Activated gamma-delta T cell (primary cell): ENCODE measurements around the gene SMYD3.

Experiments
- DNase-seq: peaks from one replicate; lab custom pipeline; 2025; lab: John Stamatoyannopoulos, UW

SMYD3 gene

DNA sequence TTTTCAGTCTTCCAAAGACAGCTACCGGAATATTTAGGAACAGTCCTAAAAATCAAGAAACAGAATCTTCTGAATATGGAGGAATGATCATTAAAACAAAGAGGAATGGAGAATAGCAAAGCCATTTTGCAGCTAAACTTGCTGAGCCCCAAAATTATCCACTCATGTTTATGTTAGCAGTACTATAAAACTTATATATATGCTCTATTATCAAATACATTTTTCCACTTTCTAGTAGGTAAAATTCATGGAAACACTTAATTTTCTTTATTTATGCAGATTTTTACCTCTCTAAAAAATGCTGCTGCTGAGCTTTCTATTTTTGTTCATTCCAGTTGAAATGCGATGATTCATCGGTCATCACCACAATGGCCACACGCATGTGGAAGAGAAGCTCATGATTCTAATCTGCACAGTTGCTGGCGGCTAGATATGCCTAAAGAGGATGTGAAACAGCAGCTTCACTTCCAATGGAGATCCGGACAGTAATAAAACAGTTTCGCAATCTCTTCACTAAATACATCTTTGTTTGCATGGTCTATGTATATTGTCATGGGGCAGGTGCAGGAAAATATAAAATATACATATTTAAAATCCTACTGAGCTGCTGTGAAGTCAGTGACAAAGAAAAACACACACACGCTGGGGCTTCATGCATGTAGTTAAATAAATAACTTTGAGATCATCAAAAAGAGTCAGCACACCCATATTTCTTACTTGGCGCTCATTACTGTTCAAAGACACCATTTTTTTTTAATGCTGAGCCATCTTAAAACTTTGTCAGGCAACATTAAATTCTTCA, 292.2 kb downstream of the SMYD3 start:
- no peak for DNase-seq

- DNase-seq, result no peak
These were observed 293.1 kb downstream of the SMYD3 start for GRCh38 chr1:246213947-246214346.

DNA sequence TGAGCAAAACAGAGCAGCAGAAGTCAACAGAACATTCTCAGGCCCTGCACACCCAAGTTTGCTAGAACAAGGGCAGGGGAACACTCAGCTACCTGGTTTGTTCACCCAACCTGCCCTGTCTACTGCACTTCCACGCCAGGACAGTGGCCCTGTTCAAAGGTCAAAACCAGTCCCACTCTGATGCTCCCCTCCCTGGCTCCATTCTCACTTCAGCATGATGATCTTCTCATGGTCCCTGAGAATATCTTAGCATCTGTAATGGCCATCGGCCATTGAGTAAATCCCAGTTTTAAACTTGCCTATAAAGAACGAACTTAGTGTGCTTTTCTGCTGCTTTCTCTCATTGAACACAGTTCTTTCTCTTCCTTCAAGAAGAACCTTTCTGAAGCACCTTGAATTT, 293.6 kb downstream of the SMYD3 start:
- DNase-seq, result no peak

DNA sequence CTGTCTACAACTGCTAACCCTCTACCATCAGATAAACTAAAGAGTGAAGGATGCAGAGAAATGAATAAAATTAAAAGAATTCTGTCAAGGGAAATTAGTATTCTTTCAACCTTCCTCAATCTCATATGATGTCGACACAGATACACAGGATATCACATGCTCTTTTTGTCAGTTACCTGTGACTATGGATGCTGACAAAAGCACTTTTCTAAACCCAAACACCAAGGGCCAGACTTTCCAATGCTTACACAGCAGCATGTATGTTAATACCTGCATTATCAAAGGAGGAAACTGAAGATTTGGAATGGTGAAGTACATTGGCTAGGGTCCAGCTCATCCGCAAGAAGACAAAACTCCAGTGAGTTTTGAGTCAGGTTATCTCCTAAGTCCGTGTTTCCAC, 294.0 kb downstream of the SMYD3 start:
- no peak for DNase-seq

- no peak for DNase-seq
These were observed 295.1 kb downstream of the SMYD3 start for GRCh38 chr1:246212013-246212412.

GRCh38 chr1:246210756-246211155, 296.3 kb downstream of the SMYD3 start:
- DNase-seq, result no peak

GRCh38 chr1:246208105-246208504, 299.0 kb downstream of the SMYD3 start:
- no peak for DNase-seq

- no peak for DNase-seq
These were observed 303.9 kb downstream of the SMYD3 start for GRCh38 chr1:246203180-246203579.

GRCh38 chr1:246200738-246201137, 306.3 kb downstream of the SMYD3 start:
- DNase-seq, result no peak

DNA sequence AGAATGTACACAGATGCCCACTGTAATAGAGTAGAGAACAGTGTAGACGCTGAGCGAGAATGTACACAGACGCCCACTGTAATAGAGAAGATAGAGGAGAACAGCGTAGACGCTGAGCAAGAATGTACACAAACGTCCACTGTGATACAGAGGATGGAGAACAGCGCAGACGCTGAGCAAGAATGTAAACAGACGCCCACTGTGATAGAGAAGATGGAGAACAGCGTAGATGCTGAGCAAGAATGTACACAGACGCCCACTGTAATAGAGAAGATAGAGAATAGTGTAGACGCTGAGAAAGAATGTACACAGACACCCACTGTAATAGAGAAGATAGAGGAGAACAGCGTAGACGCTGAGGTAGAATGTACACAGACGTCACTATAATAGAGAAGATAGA, 306.9 kb downstream of the SMYD3 start:
- no peak for DNase-seq

DNA sequence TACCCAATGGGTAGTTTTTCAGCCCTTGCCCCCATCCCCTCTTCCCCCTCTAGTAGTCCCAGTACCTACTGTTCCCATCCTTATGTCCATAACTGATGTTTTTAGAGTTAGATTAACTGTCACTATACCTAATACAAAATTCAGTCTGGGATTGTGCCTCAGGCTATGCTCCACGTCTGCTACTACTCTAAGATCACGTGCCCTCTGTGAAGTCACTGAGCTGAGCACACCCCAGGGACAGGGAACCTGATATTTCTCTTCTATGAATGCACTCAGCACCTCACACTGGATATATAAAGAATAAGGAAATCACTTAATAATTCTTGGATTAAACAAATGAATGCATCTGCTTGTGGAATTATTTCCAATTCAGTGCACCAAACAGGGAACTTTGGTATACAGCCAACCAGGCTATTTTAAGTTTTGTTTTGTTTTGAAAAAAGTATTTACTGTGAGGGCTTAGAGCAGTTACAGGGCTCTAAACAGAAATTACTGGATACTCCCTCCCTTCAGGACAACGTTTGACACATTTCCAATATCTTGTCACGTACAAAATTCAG, 307.9 kb downstream of the SMYD3 start:
- DNase-seq, result no peak

GRCh38 chr1:246198115-246198816, 308.8 kb downstream of the SMYD3 start:
- DNase-seq, result no peak

DNA sequence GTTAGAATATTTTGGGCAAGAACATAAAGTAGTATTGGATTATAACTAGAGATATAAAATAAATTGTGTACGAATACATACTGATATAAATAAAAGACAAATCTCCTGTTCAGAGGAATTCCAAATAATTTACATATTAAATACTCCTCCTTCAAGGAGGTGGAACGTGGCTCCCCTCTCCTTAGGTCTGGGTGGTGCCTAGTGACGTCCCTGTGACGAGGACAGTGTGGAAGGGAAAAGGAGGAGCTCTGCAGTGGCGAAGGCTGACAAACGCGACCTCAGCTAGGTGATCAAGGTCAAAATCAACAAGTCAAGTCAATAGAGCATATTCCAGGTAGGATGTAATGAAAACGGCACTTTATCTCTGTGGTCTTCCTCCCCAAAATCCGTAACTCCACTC, 310.0 kb downstream of the SMYD3 start:
- DNase-seq, result no peak

- DNase-seq, result no peak
These were observed 311.8 kb downstream of the SMYD3 start for GRCh38 chr1:246195296-246195695.

GRCh38 chr1:246193537-246193936, 313.5 kb downstream of the SMYD3 start:
- DNase-seq, result no peak

GRCh38 chr1:246189126-246189525, 318.0 kb downstream of the SMYD3 start:
- DNase-seq, result no peak

- DNase-seq, result no peak
These were observed 319.2 kb downstream of the SMYD3 start for GRCh38 chr1:246187834-246188372.

DNA sequence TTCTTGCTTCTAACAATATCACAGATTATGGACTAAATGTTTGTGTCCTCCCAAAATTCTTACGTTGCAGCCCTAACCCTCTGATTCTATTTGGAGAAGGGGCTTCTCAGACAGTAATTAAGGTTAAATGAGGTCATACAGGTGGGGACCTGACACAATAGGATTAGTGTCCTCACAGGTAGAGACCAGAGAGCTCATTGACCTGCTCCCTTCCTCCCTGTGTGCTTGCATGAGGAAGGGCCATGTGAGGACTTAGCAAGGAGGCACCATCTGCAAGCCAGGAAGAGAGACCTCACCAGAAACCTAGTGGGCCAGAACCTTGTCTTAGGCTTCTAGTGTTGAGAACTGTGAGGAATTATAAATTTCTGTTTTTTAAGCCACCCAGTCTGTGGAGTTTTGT, 322.6 kb downstream of the SMYD3 start:
- DNase-seq, result no peak

DNA sequence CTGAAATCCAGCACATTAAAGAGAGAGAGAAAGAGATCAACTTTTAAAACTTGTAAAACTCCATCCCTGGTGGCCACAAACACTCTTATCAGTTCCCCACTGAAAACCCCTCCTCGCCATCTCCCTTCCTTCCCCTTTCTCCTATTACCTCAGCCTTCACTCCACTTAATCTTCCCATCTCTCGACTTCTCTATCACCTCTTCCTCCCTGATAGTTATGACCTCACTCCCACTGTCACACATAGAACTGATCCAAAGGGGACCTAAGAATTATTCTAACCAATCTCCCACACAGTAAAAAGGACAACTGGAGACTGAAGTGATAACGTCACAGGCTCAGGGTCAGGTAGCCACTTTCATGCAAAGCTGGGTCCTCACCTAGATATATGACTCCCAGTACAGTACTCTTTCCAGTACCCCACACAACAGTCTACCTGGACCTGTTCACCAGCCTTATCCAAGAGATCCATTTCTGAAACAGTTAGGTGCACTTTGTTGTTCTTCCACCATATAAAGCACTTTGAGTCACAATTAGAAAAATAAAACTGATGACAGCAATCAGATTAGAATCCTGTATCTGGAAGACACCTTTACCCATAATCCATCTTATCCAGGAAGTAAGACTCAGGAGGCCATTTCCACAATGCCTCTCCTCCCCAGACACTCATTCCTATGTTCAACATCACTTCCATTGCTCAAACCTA, 324.8 kb downstream of the SMYD3 start:
- DNase-seq, result no peak

GRCh38 chr1:246181241-246181640, 325.8 kb downstream of the SMYD3 start:
- no peak for DNase-seq

DNA sequence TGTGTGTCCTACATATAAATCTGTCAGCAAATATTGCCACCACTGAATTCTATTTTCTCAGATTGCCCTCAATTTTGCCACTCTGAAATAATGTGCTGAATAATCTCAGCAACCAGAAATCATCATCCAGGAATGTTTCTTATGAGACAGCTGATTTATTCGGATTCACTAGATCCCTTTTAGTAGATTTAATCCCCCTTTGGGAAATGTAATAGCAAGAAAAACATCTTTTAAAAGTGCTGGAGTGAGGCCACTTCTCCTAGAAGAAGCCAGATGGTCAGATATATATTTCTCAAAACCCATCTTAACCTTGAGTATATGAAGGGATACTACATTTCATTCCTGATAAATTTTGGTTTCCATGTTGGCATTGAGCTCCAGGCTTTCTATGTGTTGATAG, 327.7 kb downstream of the SMYD3 start:
- DNase-seq, result no peak

DNA sequence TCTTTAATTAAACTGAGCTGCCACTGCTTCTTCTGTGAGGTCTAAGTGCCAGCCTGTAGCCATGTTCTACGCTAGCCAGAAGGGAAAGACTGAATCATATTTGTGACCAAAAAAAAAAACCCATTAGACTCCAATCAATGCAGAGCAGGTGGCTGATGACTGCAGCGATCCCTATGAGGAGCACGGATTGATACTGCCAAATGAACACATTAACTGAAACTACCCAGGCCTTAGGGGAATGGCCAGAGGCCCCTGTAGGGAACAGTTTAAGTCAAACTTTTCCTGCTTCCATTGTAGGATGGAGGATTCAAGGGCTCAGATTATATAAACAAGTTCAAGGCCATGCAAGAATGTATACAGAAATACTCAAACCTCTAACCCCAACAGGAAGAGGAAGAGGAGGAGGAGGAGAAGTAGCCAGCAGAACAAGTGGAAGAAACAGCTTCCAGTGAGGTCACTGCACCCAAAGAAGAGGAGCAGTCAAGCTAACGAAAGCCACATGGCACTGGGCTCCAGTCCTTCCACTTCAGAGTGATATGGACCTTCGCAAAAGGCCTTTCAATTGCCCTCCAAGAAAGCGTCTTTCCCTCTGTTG, 328.3 kb downstream of the SMYD3 start:
- DNase-seq, result no peak
